Hematopoietic multipotent progenitor cell treated with erythropoietin and hydrocortisone succinate and interleukin-3 and kit ligand, for 4 days (in vitro differentiated cells): Measurements from ENCODE around the gene GIPC3.
A peak's percentile ranks its signal among the peaks of the same experiment; 100 is the strongest.
"Not testable (repeated sequence)": the region's sequence is repeated elsewhere in the genome, so short reads cannot be mapped to it uniquely, and the experiment has no call there.

Source experiments
- DNase-seq: peaks from one replicate; pipeline ENCODE4 v3.0.0-alpha.2; 2015

The GIPC3 gene

DNA sequence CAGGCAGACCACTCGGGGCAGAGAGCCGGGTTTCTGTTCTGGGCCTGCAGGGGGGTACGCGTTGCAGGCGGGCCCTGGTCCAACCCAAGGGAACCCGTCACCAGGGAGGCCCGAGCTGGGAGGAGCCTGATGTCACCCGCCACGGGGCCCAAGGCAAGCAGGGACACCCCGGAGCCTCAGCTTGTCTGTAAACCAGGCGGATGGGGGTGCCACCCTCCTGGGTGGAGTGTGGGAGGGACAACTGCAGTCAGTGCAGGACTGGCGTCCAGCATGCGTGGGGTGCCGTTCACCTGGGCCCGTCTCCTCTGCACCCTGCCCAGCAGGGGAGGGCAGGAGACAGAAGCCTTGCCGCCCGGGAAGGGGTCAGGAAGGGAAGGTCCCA is 34.3 kb downstream of the GIPC3 start:
- no peak for DNase-seq

DNA sequence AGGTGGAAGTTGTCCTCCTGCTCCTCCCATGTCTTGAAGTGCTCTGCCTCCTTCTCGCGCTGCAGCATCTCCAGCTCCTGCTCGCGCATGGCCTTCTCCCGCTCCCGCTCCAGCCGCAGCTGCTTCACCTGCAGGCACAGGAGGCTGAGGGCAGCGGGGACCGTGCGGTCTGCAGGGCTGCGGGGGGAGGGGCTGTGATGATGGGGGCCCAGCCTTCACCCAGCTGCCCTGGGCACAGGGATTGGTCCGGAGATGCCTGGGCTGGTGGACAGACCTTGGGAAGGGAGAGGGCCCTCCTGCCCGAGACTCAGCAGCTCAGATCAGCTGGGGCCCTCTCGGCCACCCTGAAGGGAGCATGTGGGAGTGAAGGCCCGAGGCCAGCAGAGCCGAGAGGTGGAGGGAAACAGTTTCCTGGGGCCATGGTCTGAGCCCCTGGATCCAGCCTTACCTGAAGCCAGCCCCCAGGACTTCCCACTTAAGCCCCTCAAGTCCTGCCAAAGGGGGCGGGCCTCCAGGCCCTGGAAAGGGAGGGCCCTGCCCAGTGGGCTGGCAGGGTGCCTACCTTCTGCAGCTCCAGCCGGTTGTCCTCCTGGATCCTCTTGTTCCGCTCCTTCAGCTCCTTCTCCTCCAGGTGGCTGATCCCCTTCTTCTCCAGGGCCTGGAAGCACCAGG is 35.0 kb downstream of the GIPC3 start:
- DNase-seq, result no peak

DNA sequence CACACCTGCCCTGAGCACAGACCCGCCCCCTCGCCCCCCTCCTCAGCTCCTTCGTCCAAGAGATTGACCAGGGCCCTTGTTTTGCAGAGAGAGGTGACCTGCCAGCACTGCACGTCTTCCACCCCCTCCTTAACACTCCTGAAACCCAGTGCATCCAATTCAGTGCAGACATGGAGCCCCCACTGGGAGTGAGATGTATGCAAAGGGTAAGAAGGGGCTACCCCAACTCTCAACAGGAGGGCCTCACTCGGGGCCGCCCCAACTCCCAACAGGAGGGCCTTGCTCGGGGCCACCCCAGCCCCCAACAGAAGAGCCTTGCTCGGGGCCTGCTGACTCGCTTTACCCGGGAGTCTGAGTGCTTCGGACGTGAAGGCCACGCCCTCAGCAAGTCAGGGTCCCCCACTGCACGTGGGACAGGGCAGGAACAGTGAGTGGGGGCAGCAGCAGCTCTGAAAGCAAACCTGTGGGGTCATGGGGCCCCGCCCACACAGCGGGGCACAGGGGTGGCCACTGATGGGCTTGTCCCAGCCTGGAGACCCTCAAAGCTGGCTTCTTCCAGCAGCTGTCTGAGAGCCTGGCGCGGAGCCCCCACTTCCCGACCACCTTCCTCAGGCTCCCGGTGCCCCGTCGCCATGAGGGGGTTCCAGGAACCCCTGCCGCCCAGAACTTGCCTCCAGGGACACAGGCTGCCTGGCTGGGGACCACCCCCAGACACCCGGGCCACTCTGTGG is 35.7 kb downstream of the GIPC3 start:
- no peak for DNase-seq

DNA sequence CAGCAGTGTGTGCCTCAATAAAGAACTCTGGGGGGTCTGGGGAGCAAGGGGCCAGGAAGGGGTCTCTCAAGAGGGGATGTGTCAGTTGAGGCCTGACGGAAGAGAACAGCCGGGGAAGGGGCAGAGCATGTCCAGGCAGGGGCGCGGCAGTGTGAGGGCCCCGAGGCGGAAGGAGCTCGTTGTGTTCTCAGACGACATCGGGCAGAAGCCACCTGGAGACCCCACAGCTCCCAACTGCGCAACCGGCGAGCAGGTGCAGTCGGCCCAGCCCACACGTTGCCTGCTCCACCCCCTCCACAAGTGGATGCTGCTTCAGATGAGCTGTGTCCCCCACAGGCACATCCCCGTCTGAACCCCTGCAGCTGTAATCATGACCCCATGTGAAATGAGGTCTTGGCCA is 36.4 kb downstream of the GIPC3 start:
- DNase-seq, result no peak

DNA sequence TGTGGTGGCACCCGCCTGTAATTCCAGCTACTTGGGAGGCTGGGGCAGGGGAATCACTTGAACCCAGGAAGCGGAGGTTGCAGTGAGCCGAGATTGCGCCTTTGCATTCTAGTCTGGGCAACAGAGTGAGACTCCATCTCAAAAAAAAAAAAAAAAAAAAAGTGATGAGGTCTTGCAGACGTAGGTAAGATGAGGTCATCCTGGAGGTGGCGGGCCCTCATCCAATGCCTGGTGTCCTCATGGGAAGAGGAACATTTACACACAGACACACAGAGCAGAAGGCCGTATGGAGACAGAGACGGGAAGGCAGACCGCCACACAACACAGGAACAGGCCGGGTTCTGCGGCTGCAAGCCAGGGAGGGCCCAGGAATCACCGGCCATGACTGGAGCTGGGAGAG is 36.9 kb downstream of the GIPC3 start:
- no peak for DNase-seq

DNA sequence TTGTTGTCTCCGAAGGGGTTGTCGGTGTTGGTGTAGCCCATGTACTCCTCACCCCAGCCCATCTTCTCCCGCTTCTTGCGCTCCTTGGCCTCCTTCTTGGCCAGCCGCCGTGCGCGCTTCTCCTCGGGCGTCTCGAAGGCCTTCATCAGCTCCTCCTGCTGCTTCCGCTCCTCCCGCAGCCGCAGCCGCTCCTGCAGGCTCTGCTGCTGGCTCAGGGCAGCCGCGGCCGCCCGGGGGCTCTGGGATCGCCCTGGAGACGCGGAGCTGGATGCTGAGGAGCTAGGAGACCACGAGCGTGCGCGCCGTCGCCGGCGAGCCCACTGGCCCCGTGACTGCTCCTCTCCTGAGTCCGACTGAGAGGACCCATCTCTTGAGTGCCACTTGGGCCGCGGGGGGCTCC is 38.4 kb downstream of the GIPC3 start:
- no peak for DNase-seq

DNA sequence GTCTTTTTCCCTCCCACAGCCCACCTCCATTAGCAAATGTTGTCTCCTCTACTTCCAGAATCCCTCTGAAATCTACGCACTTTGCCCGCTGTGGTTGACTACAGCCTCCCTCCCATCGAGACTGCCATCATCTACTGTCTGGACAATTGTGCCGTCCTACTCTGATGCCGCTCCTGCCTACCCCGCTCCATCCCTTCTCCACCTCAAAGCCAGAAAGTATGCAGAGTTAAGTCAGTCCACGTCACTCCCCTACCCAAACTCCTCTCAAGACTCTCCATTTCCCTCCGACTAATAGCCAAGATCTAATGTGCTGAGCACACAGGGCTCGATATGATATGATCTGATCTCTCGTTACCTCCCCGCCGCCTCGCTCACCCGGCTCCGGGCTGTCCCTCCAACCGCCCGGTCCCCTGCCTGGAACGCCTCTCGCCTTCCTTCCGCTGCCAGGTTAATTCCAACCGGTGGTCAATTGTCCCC is 40.8 kb downstream of the GIPC3 start:
- peak; percentile 45 for DNase-seq

DNA sequence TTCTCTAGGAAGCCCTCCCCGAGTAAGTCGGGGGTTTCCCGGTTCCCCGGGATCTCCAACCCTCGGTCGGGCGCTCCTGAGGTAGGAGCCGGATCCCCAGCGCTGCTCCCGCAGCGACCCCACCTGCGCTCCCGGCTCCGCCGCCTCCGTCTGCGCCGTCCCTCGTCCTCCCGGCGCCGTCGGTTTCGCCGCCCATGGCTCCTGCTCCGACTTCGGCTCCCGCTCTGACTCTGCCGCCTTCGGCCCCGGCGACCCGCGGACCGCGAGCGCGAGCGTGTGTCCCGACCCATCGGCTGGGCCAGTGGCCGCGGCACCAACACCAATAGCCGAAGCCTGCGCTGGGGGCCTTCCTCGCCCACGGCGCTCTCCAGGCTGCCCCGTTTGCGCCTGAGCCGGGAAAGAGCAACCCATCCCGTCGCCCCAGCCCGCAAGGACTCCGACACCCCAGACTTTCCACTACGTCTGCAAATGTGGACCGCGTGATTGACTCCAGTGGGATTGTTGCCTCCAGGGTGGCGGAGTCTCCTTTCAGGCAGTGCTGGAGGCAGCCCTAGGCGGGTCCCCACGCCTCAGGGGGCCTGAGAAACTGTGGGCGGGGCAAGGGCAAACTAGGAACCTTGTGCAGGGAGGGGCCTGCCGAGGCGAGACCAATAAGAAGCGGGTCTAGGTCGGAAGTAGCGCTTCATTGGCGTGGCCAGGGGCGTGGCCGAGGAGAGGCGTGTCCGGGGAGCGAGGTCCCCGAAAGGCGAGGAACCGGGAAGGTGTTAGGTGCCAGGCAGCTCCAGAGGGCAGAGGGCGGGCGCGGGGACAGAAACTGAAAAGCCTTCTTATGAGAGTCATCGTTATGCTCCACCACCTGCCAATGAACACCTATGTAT is 41.4 kb downstream of the GIPC3 start, which contains the start of gene CACTIN:
Gene CACTIN (minus strand): TSS at position 318 of the 878 bp plus-strand sequence. CDS start 28 bp downstream, at position 290.
- DNase-seq, result peak; percentile 100

DNA sequence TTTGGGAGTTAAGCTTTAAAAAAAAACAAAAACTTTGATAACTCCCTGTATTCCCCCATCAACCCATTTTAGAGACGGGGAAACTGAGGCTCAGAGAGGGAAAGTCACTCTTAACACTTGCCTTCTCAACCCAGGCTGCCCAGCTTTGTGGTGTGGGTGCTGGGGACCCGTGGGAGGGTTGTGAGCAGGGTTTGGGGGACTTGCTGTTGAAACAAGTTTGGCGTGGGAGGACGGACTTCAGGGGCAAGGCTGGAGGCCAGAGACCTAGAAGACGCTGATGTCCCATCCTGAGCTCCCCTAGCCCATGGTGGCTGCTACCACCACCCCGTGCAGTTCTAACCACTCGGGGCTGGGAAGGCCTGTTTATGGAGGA is 42.1 kb downstream of the GIPC3 start:
- DNase-seq, result no peak

DNA sequence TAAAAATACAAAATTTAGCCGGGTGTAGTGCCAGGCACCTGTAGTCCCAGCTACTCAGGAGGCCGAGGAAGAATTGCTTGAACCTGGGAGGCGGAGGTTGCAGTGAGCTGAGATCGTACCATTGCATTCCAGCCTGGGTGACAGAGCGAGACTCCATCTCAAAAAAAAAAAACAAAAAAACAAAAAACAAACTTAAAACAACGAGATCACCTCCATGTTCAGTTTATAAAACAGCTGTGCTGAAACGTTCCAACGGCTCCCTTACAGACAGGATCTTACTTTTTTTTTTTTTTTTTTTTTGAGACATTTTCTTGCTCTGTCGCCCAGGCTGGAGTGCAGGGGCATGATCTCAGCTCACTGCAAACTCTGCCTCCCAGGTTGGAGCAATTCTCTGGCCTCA is 43.5 kb downstream of the GIPC3 start:
- not testable (repeated sequence) for DNase-seq

DNA sequence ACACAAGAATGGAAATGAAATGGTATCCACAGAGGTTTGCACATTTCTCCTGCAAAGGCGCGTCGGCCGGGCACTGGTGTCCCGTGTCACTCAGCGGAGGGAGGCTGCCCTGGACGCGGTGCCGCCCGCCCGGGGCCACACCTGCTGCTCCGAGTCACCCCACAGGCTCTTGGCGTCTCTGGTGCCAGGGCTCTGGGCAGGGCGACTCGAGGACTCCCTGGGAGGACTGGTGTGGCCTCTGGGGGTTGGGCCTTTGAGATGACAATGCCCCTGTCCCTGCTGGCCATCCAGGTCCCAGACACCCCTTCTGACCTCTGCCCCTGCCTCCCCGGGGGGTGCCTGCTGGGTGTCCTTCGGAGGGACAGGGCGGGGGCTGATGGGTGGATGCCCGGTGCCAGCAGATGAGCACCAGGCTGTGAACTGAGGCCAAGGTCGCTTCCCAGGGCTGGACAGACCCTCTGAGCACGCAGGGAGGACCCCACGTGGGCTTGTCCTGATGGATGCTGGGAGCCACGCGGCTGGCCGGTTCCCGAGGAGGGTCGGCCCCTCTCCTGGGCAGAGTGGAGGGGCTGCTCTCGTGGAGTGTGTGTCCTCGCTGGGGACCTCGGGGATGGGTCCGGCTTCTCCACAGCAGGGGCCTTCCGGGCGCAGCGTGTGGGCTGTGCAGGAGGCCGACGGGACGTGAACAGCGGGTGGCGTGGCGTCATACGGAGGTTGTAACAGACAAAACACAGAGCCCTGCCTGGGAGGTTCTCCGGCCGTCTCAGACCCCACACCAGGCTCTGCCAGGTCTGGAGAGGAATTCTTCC is 46.0 kb downstream of the GIPC3 start:
- no peak for DNase-seq

DNA sequence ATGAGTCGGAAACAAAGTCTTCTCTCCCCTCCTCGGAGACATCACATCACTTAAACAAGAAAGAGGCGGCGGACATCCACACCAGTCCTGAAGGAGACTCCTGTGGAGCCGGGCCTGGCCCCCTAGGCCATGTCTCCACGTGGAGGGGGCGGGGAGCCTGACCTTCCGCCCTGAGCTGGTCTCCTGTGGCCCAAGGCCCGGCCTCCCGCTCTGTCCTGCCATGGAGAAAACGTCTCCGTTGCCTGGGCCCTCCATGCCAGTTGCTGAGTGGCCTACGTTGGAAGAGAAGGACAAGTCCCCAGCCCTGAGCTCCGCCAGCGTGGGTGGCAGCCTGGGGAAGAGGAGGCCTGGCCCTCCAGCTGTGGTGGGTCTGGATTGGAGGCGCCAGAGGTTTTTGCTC is 46.8 kb downstream of the GIPC3 start:
- no peak for DNase-seq

DNA sequence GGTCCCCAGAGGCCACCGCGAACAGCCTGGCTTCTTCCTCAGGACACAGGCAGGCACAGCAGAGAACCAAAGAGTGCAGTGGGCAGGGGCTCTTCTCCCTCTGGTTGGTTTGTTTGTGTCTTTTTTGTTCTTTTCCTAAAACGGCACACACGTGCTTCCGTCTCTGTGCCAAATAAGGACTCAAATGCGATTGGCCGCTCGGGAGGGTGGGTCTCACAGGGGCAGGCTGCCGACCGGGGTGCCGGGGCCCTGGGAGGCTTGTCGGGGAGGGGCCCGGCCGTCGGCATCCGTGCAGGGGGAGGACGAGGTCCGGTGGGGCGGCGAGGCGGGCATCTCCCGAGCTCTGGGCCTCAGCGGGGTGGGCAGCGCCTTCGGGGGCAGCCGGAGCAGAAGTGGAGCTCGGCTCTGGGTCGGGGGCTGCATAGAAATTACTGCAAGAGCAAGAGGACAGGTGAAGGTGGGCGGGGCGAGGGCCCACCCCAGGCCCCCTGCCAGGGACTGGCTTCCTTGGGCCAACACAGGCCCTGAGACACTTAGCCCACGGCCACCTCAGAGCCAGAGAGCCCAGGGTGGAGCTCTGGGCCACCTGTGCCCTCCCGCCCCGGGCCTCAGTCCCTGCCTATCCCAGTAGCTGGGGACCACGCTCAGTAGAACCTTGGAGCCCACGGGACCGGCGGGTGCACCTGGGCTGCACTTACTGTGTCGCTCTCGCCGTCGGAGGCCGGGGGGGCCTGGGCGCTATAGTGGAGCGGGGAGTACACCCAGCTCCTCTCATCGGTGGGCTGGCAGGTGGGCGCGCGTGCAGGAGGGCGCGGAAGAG is 47.7 kb downstream of the GIPC3 start:
- no peak for DNase-seq

DNA sequence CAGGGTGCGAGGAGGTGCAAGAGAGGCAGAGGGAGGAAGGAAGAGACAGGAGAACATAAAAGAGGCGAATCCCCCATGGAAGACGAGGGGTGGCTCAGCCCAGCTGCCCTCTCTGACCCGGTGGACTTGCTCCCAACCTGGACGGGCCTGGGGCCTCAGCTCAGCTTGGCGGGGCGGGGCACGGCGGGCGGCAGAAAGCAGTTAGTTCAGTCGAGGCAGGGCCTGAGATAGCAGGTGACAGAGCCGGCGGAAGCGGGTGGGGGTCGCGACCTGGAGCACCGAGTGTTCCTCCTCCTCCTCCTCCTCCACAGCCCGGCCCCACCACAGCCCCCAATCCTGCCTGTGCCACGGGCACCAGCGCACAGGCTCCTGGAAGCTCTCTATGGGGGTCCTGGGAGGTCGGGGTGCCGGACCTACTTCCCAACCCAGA is 48.3 kb downstream of the GIPC3 start:
- DNase-seq, result no peak

DNA sequence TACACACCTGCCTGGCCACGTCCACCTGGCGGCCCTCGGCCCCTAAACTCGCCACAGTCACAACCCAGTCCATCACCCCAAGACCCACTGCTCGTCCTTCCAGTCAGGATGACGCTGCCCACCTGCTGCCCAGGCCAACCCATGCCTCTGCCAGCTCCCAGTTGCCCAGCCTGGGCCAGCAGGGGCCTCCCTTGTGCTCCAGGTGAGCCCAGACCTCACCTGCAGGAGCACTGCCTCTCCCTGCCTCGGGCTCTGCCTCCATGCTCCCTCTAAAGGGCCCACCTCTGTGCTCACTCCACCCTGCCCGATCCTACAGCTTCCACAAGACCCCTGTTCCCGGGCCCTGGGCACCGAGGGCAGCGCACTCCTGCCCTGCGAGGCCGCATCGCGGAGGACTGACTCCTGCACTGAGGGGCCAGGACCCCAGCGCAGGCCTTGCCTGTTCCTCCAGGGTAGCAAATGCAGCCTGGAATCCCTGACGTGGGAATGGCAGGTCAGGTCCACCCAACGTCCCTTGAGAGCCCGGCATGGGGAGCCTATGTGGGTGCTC is 49.3 kb downstream of the GIPC3 start:
- no peak for DNase-seq

DNA sequence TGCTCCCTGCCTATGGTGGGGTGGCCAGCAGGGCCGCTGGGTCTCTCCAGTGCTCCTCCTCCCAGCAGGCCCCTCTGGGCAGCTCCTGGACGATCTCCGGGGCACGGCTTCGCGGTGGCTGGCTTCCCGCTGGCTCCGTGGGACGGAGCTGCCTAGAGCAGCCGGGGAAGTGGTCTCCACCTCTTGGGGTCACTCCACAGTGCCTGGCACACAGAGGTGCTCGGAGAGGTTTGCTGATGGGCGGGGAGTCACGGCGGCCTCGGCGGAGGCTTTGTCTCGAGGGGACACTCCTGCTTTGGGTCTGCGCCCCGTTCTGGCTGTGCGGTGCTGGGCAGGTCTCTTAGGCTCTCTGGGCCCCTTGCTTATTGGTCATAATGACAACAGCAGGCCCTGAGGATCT is 51.2 kb downstream of the GIPC3 start:
- DNase-seq, result no peak

DNA sequence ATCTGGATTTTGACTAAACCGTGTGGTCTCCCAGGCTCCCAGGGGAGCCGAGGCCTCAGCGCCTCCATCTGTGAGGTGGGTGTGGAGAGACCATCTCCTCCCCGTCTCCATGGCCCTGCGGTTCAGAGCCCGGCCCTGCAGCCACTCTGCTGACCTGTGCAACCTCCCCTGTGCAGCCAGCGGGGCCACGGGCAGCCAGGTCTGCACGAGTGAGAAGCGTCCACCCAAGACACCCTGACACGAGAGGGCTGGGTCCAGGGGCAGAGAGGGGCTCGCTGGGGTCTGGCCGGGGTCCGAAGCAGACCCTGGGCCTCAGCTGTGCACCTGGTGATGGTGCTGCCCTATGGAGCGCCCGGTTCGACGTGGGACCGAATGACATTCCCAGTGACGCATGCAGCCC is 51.7 kb downstream of the GIPC3 start:
- no peak for DNase-seq

DNA sequence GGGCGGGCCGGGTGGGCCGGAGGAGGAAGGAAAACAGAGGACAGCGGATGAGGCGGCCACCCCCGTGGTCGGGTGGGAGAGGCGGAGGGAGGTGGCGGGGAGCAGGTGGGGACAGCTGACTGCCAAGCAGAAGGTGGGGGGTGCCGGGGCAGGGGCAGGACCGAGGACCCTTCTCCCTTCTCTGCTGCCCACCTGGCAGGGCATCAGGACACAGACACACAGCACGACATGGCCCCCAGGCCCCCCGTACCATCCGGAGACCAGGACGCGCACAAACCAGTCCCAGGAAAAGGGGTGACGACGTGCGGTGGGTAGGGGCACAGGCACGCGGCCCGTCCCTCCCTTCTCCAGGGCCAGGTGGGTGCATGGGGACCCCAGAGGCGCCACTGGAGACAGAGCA is 52.3 kb downstream of the GIPC3 start:
- DNase-seq, result no peak

DNA sequence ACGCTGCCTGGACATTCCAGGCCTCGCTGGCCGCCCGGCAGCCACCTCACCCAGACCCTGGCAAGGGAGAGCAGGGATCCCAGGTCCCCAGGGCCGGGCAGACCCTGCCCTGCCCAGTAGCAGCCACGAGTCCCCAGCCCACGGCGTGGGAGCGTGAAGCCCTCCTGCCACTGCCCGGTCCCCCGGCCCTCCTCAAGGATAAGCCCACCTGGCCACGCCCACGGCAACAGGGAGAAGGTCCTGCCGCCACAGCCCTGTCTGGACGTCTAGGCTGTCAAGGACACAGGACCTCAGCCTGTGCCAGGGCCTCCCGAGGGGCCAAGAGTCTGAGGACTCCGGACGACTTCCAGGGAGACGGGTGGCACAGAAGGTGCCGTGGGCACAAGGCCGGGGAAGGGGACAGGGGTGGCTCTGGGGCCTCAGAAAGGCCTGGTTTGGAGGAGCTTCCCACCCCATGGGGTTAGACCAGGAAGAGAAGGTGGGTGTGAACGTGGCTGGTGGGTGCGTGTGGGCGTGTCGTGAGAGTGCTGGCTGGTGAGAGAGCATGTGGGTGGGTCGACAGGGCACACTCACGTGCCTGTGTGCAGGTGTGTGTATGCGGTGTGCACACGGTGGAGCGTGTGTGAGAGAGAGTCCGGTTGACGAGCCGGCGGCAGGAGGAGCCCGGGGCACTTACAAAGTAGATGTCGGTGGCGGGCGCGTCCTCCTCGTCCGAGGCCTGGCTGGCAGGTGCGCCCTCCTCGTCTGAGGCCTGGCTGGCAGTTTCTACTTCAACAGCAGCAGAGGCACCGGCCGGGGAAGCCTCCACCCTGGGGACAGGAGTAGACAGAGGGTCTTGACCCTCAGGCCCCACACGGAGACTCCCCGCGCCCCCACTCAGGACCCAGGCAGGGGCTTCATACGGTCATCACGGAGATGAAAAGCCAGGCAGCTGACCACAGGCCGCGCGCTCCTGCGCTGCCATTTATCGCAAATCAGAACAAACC is 53.2 kb downstream of the GIPC3 start:
- DNase-seq, result no peak

DNA sequence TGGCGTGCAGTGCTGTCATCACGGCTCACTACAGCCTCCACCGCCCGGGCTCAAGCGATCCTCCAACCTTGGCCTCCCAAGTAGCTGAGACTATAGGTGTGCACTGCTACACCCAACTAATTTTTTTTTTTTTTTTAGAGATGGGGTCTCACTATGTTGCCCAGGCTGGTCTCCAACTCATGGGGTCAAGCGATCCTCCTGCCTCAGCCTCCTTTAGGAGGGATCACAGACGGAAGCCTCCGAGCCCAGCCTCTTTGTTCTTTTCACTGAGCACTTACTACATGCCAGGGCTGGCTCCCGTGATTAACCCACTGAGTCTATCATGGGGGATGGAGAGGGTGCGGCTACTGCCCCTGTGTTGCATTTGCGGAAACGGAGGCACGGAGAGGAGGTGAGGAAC is 54.2 kb downstream of the GIPC3 start:
- DNase-seq, result no peak
